Common myeloid progenitor, CD34-positive (primary cell): Measurements from ENCODE around the gene SPOPL.

Source experiments
- CTCF ChIA-PET: fragments of 350-600 bp; sonication (Branson Sonifier 250); formaldehyde crosslinking; loops from one replicate; lab custom pipeline; 2021; ENCODE audit warnings: antibody characterized with exemption; lab: Charles Lee
- POLR2A ChIA-PET: fragments of 350-600 bp; sonication (Branson Sonifier 250); formaldehyde crosslinking; loops from one replicate; lab custom pipeline; 2021; ENCODE audit warnings: antibody characterized with exemption; lab: Charles Lee
- DNase-seq, 3 donors: peaks; one replicate each; pipeline versions ENCODE4 v3.0.0 to v3.0.0-alpha.2; 2013
- H3K27ac ChIP-seq, 2 experiments: 1 replicate in 1 of 2; 2 replicates in 1 of 2; pipeline ENCODE4 v1.7.0; 2013; ENCODE audit warnings: inconsistent platforms in 2 of 2, low read length in 2 of 2, mild to moderate bottlenecking in 2 of 2, low read depth in 1 of 2, moderate library complexity in 1 of 2; ENCODE audit not compliant: severe bottlenecking in 2 of 2, insufficient read depth in 1 of 2, poor library complexity in 1 of 2
- H3K27me3 ChIP-seq, 5 experiments: replicated peaks in 2 of 5; 1 replicate in 3 of 5; 2 replicates in 2 of 5; pipeline versions ENCODE4 v1.6.1 to v1.7.0; 2013; ENCODE audit warnings: low read length in 4 of 5, mild to moderate bottlenecking in 2 of 5, moderate library complexity in 2 of 5, inconsistent platforms in 1 of 5; ENCODE audit not compliant: insufficient read depth in 5 of 5, control insufficient read depth in 4 of 5
- H3K36me3 ChIP-seq, 4 experiments: 1 replicate in 2 of 4; 2 replicates in 2 of 4; pipeline versions ENCODE4 v1.6.1 to v1.7.0; 2013; ENCODE audit warnings: low read length in 3 of 4, control low read depth in 1 of 4, mild to moderate bottlenecking in 1 of 4; ENCODE audit not compliant: control insufficient read depth in 4 of 4, insufficient read depth in 4 of 4
- H3K4me1 ChIP-seq, 4 experiments: 1 replicate in 3 of 4; 2 replicates in 1 of 4; pipeline versions ENCODE4 v1.6.1 to v1.7.1; 2013; ENCODE audit warnings: low read length in 3 of 4, mild to moderate bottlenecking in 3 of 4, control low read depth in 1 of 4, inconsistent platforms in 1 of 4, moderate library complexity in 1 of 4; ENCODE audit not compliant: control insufficient read depth in 4 of 4, insufficient read depth in 4 of 4; ENCODE audit errors: control extremely low read depth in 1 of 4
- H3K4me3 ChIP-seq, 7 experiments: 1 replicate in 4 of 7; 2 replicates in 3 of 7; pipeline versions ENCODE4 v1.5.1 to v1.7.0; 2013; ENCODE audit warnings: mild to moderate bottlenecking in 7 of 7, low read length in 6 of 7, moderate library complexity in 6 of 7, inconsistent platforms in 2 of 7, low read depth in 2 of 7, control low read depth in 1 of 7; ENCODE audit not compliant: insufficient read depth in 4 of 7, control insufficient read depth in 1 of 7; ENCODE audit errors: extremely low read depth in 1 of 7
- H3K9me3 ChIP-seq, 5 experiments: 1 replicate in 4 of 5; 2 replicates in 1 of 5; pipeline versions ENCODE4 v1.6.1 to v1.7.1; 2013; ENCODE audit warnings: low read length in 4 of 5, mild to moderate bottlenecking in 2 of 5, inconsistent platforms in 1 of 5, low read depth in 1 of 5, moderate library complexity in 1 of 5; ENCODE audit not compliant: control insufficient read depth in 4 of 5, insufficient read depth in 2 of 5; ENCODE audit errors: control extremely low read depth in 1 of 5
- WGBS: methylation state at CpG from one replicate; pipeline ENCODE4 v1.1.5; 2013; ENCODE audit not compliant: insufficient coverage; 5-methylcytosine and 5-hydroxymethylcytosine counted together

The SPOPL gene

DNA sequence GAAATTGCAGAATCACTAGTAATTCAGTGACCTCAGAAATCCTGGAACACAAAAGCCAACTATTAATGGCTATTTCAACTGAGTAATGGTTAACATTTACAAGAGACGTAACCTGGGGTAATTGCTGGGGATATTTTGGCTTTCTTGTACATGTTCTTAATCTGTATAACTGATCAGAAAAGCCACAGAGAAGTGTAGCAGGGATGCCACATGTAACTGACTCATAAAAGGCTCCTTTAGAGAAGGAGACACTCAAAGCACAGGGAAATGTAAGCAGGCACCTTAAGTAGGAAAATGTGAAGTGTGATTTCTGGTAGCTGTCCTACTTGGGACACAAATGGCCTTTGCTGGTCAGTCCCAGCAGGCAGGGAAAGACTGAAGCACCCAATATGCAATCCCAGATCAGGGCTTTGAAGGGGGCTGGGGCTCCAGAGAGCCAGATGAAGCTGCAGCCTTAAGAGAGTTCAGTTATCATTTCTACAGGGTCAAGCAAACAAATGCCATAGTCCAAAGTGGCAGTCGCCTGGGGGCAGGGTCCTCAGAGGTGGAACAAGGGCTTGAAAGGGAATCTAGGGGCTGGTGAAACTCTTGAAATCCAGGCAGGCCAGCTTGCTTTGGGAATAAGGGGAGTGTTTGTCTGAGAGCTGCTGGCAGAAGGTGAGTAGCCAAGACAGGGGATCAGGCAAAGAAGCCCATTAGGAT, 7.2 kb upstream of the SPOPL start:
- ChIA-PET POLR2A (no interaction called here), CTCF (no interaction called here)
- Histone ChIP-seq H3K4me3 (no peak overlapping the region), H3K36me3 (peaks cover 0 to 5% (median 3%) of the 10 kb centered on the region in 4 experiments), H3K27ac (no peak overlapping the region), H3K27me3 (no peaks in the 10 kb centered on the region), H3K9me3 (no peaks in the 10 kb centered on the region), H3K4me1 (no peaks in the 10 kb centered on the region)
- no peak for DNase-seq
- 100% methylated on average over 1 of the region's 2 CpGs for WGBS

DNA sequence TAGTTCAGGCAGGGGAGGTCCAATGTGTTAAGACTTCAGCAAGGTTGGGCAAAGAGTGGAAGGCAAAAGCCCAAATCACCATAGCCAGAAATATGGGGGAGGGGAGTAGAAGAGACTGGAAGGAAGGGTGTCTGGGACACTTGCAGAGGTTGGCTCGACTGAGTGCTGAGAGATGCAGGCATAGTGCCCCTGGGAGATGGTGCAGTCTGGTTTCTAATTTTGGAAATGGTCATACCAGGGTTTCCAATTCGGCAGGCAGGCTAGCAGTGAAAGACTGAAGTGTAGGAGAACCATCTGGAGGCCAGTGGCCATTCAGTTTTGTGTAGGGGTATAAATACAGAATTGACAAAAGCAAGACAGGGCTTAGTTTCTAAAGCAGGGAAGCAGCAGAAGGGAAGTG, 6.2 kb upstream of the SPOPL start:
- Histone ChIP-seq H3K27me3 (no peaks in the 10 kb centered on the region), H3K4me1 (peaks cover 0 to under 1% (median 0%) of the 10 kb centered on the region in 4 experiments), H3K36me3 (peaks cover 0 to 5% (median 3%) of the 10 kb centered on the region in 4 experiments), H3K9me3 (no peaks in the 10 kb centered on the region), H3K4me3 (no peak overlapping the region), H3K27ac (no peak overlapping the region)
- 95% methylated on average over 2 of the region's 2 CpGs for WGBS
- DNase-seq = no peak
- CTCF ChIA-PET = no interaction called here
- POLR2A ChIA-PET = no interaction called here

DNA sequence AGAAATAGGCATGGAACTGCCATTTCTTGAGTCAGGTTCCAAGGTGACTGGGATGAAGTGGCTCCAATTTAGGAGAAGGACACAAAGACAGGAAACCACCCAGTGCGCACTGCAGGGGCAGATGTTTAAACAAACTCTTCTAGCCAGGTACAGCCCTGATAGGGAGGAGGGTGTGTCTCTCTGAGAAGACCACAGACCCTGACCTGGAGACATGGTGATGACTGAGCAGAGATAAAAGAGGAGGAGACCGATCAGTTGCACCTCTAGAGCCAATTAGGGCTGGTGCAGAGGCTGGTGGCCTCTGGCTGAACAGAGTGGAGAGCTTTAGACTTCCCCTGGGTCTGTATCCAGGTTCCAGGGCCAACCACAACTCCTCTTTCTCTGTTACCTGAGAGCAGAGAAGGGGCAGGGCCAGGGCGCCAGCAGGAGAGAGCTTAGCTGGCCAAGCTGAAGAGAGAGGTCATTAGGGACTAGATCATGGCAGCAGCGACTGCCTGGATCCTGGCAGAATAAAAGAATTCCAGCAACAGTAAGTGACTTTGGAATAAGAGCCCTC, 5.4 kb upstream of the SPOPL start:
- 100% methylated on average over 3 of the region's 4 CpGs for WGBS
- ChIA-PET CTCF (no interaction called here), POLR2A (no interaction called here)
- peaks cover 0 to 9% (median 7%) of the 10 kb centered on the region in 4 experiments for H3K4me1 ChIP-seq
- no peaks in the 10 kb centered on the region for H3K9me3 ChIP-seq
- peaks cover 0 to 5% (median 3%) of the 10 kb centered on the region in 4 experiments for H3K36me3 ChIP-seq
- H3K4me3 ChIP-seq = no peak overlapping the region
- H3K27me3 ChIP-seq = no peaks in the 10 kb centered on the region
- DNase-seq = no peak
- no peak overlapping the region for H3K27ac ChIP-seq

DNA sequence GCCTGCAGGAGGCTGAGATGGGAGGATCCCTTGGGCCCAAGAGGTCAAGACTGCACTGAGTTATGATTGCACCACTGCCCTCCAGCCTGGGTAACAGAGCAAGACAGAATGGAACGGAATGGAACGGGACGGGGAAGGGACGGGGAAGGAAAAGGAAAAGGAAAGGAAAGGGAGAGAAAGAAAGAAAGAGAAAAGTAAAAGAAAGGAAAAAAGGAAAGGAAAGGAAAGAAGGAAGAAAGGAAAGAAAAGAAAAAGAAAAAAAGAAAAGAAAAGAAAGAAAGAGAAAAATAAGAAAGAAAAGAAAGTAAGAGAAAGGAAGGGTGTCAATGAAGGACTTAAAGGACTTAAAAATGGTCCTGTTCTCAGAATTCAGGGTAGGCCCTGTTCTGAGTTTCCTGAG, 4.3 kb upstream of the SPOPL start:
- no peak for DNase-seq
- CTCF ChIA-PET = interaction anchor here (1.8 kb wide), 1 partner anchor 11 kb away, joined by 6 read pairs; no protein-coding TSS in a partner anchor
- no peaks in the 10 kb centered on the region for H3K27me3 ChIP-seq
- H3K4me3 ChIP-seq = no peak overlapping the region
- peaks cover 0 to 5% (median 3%) of the 10 kb centered on the region in 4 experiments for H3K36me3 ChIP-seq
- H3K4me1 ChIP-seq = peaks cover 0 to 14% (median 8%) of the 10 kb centered on the region in 4 experiments
- H3K27ac ChIP-seq = no peak overlapping the region
- POLR2A ChIA-PET = no interaction called here
- no peaks in the 10 kb centered on the region for H3K9me3 ChIP-seq
- WGBS = 95% methylated on average over 4 of the region's 4 CpGs

DNA sequence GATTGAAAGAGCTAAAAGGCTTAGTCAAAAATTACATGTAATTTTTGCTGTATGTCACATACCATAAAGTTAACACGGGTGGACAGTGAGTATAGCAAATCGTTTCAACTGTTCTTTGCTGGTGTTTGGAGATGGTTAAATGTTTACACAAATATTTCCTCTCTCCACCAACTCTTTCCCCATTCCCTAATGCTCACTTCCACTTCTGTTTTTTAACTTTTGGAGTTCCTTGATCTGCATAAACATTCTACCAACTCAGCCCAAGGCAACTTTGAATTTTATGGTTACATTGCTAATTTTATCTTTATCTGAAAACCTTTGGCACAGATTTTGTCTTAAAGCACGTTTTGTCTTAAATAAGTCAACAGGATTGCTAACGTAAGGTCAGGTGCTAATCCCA, 1.9 kb upstream of the SPOPL start:
- Histone ChIP-seq H3K27ac (no peak overlapping the region), H3K4me1 (peaks cover 15 to 32% (median 24%) of the 10 kb centered on the region in 4 experiments), H3K4me3 (no peak overlapping the region), H3K36me3 (peaks cover 0 to 5% (median 3%) of the 10 kb centered on the region in 4 experiments), H3K9me3 (no peaks in the 10 kb centered on the region), H3K27me3 (no peaks in the 10 kb centered on the region)
- CTCF ChIA-PET = interaction anchor here (0.5 to 1.3 kb wide), 2 partner anchors 23 to 121 kb away, joined by 3 read pairs; no protein-coding TSS in a partner anchor
- no peak for DNase-seq
- 95% methylated on average over 2 of the region's 4 CpGs for WGBS
- POLR2A ChIA-PET = no interaction called here

DNA sequence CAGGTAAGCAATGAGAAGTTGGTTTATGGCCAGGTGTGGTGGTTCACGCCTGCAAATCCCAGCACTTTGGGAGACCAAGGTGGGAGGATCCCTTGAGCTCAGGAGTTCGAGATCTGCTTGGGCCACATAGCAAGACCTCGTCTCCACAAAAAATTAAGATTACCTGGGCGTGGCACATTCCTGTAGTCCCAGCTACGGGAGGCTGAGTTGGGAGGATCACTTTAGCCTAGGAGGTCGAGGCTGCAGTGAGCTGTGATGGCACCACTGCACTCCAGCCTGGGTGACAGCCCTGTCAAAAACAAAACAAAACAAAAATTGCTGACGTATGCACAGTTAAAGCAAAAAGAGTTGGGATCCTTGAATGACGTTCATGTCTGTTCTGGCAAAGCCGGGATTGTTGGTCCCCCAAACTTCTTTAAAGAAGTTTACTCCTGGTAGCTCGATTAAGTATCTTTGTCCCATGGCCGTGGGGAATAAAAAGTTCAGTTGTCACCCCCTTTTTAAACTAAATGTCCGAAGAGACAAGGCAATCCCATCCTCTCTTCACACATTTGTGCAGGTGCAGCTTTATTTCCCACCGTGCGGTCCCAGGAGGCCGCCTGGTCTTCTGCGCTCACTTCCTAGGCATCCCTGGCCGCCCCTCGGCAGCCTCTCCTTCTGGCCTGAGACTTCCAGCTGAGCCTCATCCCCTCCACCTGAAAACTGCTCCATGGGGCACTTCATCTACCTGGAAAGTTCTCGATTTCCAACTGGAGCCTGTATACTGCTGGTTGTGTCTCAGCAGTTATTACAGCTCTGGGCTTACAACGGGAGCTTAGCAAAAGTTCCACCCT, 762 bp upstream of the SPOPL start:
- H3K36me3 ChIP-seq = peaks cover 0 to 2% (median under 1%) of the 10 kb centered on the region in 4 experiments
- WGBS = 50% methylated on average over 17 of the region's 20 CpGs
- H3K27ac ChIP-seq = peak overlapping the region; percentile 58 to 81
- ChIA-PET POLR2A (interaction anchor here (0.7 kb wide), 1 partner anchor 27 kb away, joined by 4 read pairs; no protein-coding TSS in a partner anchor), CTCF (interaction anchor here (0.8 to 1.3 kb wide), 3 partner anchors 15 to 327 kb away, joined by 3 read pairs; no protein-coding TSS in a partner anchor)
- no peaks in the 10 kb centered on the region for H3K27me3 ChIP-seq
- peaks cover 18 to 40% (median 30%) of the 10 kb centered on the region in 4 experiments for H3K4me1 ChIP-seq
- peak in 2 of 3 donors; percentile 9 to 14 for DNase-seq
- no peaks in the 10 kb centered on the region for H3K9me3 ChIP-seq
- H3K4me3 ChIP-seq = peak overlapping the region; percentile 73 to 99 (median 95)
